Measurements from ENCODE around the gene WASF3. TPM values are rescaled to one million over a fixed set of nuclear protein-coding genes. Genes with fewer than 3 reads are reported as not detected.

The WASF3 gene
- total RNA-seq, 1 experiment from 2014 or later = 3.4 TPM

DNA sequence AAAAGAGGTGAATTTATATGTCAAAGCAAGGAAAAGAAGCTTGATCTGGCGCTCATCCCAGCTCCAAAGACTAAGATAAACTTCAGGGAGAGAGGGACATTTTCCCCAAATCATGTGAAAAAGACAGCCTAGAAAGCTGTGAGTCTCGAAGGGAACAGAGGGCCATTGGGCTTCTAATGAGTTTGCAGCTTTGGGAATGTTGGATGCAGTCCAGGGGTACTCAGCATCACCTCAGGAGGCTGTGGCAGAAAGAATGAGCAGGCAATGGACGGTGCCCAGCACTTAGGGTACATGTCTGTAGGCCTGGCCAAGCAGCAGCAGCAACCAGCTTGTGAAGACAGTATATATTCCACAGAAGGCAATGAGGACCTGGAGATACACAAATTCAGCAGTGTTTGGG, 25.7 kb upstream of the WASF3 start (continued):
- no peak for TF ChIP-seq CTCF (IDR thresholded peaks at IDR 0.05 in 2 of 3, conservative IDR thresholded peaks at IDR 0.05 in 1 of 3; ENCODE audit: borderline replicate concordance in 1 of 3, insufficient read depth in 1 of 3, low read depth in 2 of 3, low read length in 2 of 3)
- TF ChIP-seq, protein P1, sequence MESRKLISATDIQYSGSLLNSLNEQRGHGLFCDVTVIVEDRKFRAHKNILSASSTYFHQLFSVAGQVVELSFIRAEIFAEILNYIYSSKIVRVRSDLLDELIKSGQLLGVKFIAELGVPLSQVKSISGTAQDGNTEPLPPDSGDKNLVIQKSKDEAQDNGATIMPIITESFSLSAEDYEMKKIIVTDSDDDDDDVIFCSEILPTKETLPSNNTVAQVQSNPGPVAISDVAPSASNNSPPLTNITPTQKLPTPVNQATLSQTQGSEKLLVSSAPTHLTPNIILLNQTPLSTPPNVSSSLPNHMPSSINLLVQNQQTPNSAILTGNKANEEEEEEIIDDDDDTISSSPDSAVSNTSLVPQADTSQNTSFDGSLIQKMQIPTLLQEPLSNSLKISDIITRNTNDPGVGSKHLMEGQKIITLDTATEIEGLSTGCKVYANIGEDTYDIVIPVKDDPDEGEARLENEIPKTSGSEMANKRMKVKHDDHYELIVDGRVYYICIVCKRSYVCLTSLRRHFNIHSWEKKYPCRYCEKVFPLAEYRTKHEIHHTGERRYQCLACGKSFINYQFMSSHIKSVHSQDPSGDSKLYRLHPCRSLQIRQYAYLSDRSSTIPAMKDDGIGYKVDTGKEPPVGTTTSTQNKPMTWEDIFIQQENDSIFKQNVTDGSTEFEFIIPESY (IDR thresholded peaks at IDR 0.05; ENCODE audit: extremely low read depth, insufficient replicate concordance, low read length) = no peak
- TF ChIP-seq POLR2AphosphoS5 (IDR thresholded peaks at IDR 0.05; ENCODE audit: low read depth, low read length) = no peak
- no peak for TF ChIP-seq JUND (IDR thresholded peaks at IDR 0.05)

DNA sequence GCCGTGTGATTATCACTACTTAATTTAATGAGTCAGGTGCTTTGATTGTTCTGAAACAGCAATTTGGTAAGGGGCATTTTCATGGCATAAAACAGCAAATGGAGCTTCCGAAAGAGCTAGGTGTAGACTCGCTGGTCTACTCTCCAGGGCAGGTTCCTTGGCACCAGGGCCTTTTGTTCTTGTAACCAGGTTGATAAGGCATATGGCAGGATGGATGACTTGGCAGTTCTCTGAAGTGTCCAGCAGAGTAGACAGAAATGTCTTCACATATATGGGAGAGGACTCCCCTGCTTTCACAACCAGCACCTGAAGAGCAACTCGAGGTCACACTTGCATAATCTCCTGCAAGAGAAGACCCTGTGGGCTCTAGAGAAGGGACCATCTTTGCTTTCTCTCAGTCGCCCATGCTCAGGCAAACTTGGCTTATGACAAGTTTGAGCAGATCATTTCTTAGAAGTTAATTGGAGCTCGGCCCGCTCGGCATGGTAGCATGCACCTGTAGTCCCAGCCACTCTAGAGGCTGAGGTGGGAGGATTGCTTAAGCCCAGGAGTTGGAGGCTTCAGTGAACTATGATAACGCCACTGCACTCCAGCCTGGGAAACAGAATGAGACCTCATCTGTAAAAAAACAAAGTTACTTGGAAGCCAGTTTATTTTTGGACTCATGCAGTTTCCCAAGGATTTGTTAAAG, 23.3 kb upstream of the WASF3 start:
- H3K36me3 ChIP-seq (ENCODE audit: control insufficient read depth in 1 of 2, insufficient read depth in 2 of 2, low read length in 2 of 2) = no peaks in the 10 kb centered on the region

More for the DNA sequence above, 23.3 kb upstream of the WASF3 start:
- ChIA-PET CTCF (no interaction called here), POLR2A (no interaction called here), RAD21 (ENCODE audit: low non-redundant PET in 1 of 2, low total read pairs in 2 of 2, uncharacterized antibody in 2 of 2, unreplicated experiment in 2 of 2) (no interaction called here)
- H3K4me2 ChIP-seq (ENCODE audit: low read length) = no peak overlapping the region
- intact Hi-C loops (cut with micrococcal nuclease) = no loop called here
- no peak overlapping the region for H3K4me3 ChIP-seq (replicated peaks in 1 of 2; ENCODE audit: low read depth in 1 of 2, low read length in 2 of 2)
- H3K27me3 ChIP-seq (ENCODE audit: insufficient read depth, low read length) = peaks cover 27% of the 10 kb centered on the region
- no peaks in the 10 kb centered on the region for H3K9me2 ChIP-seq (ENCODE audit: insufficient read depth)
- BruUV-seq (replicated peaks) = no TSS peak
- no peak overlapping the region for H2AFZ ChIP-seq (ENCODE audit: low read depth, low read length, poor library complexity, severe bottlenecking)
- H4K20me1 ChIP-seq (ENCODE audit: insufficient read depth) = no peaks in the 10 kb centered on the region
- DNase-seq (ENCODE audit: low read depth, low spot score) (no peak), ATAC-seq (no peak)
- TF ChIP-seq, protein P2, sequence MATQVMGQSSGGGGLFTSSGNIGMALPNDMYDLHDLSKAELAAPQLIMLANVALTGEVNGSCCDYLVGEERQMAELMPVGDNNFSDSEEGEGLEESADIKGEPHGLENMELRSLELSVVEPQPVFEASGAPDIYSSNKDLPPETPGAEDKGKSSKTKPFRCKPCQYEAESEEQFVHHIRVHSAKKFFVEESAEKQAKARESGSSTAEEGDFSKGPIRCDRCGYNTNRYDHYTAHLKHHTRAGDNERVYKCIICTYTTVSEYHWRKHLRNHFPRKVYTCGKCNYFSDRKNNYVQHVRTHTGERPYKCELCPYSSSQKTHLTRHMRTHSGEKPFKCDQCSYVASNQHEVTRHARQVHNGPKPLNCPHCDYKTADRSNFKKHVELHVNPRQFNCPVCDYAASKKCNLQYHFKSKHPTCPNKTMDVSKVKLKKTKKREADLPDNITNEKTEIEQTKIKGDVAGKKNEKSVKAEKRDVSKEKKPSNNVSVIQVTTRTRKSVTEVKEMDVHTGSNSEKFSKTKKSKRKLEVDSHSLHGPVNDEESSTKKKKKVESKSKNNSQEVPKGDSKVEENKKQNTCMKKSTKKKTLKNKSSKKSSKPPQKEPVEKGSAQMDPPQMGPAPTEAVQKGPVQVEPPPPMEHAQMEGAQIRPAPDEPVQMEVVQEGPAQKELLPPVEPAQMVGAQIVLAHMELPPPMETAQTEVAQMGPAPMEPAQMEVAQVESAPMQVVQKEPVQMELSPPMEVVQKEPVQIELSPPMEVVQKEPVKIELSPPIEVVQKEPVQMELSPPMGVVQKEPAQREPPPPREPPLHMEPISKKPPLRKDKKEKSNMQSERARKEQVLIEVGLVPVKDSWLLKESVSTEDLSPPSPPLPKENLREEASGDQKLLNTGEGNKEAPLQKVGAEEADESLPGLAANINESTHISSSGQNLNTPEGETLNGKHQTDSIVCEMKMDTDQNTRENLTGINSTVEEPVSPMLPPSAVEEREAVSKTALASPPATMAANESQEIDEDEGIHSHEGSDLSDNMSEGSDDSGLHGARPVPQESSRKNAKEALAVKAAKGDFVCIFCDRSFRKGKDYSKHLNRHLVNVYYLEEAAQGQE (IDR thresholded peaks at IDR 0.05; ENCODE audit: low read depth) = no peak
- no peak for TF ChIP-seq RAD21 (IDR thresholded peaks at IDR 0.05; ENCODE audit: low read depth)
- no peak overlapping the region for H3K27ac ChIP-seq (ENCODE audit: low read depth, low read length)
- no peaks in the 10 kb centered on the region for H3K4me1 ChIP-seq (ENCODE audit: control insufficient read depth in 1 of 2, insufficient read depth in 2 of 2, low read length in 2 of 2)
- H3K9ac ChIP-seq (ENCODE audit: low read length) = no peak overlapping the region
- H3K9me3 ChIP-seq (ENCODE audit: control insufficient read depth in 1 of 2, insufficient read depth in 1 of 2, low read depth in 1 of 2, low read length in 2 of 2) = no peaks in the 10 kb centered on the region
- H3K79me2 ChIP-seq (ENCODE audit: insufficient read depth, low read length) = no peaks in the 10 kb centered on the region
